Stimulated activated naive CD8-positive, alpha-beta T cell treated with anti-CD3 and anti-CD28 coated beads, Interleukin-15, Interleukin-2, amounts not matched to agents 100 U/mL and 50 U/mL, for 24 hours (primary cell): ENCODE results near the gene SNX14.

Experiments used
- ATAC-seq: fragments of 150-1000 bp; cut with Tn5 transposase; one replicate; pipeline ENCODE4 v1.10.0; 2021
- DNase-seq: peaks from one replicate; pipeline ENCODE4 v3.0.0; 2021

SNX14 gene

DNA sequence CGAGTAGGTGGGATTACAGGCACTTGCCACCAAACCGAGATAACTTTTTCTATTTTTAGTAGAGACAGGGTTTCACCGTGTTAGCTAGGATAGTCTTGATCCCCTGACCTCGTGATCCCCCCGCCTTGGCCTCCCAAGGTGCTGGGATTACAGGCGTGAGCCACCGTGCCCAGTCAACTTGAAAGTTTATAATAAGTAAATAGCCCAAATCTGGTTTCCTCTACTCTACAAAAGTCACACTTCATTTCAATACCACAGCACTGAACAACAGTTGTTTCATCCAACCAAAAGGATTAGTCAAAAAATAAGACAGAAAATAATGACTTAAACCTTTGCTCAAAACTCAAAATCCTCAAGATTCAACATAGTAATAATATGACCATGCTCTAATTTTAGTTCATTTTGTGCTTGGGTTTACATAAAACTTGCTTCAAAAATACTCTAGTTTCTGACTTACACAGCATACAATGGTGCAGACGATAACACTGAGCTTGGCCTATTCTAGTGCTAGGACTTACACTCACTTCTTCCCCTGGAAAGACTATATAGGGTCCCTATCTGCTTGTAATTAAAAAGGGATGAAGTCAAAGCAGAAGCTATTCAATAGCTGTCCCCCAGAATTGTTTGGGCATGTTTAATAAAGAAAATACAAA lies 87.1 kb downstream of the SNX14 start:
- ATAC-seq (peak; percentile 46), DNase-seq (no peak)

DNA sequence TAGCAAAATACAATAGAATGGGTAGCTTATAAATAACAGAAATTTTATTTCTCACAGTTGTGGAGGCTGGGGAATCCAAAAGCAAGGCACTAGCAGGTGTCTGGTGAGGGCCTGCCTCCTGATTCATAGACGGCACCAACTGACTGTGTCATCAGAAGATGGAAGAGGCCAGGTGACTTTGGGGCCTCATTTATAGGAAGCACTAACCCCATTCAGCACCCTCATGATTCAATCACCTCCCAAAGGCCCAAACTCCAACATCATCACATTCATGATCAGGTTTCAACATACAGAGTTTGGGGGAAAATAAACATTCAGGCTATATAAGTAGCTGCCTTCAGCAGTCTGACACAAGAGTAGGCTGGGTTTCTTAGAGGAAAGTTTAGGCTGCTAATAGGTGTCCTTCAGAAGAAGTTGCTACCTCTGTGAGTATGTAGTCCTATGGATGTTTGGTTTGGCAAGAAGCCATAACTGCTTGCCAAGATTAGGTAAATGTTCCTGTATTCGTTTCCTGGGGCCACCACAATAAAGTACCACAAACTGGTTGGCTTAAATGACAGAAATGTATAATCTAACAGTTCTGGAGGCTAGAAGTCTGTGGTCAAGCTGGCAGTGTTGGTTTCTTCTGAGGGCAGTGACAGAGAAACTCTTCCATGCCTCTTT lies 94.9 kb downstream of the SNX14 start:
- ATAC-seq (no peak), DNase-seq (no peak)

DNA sequence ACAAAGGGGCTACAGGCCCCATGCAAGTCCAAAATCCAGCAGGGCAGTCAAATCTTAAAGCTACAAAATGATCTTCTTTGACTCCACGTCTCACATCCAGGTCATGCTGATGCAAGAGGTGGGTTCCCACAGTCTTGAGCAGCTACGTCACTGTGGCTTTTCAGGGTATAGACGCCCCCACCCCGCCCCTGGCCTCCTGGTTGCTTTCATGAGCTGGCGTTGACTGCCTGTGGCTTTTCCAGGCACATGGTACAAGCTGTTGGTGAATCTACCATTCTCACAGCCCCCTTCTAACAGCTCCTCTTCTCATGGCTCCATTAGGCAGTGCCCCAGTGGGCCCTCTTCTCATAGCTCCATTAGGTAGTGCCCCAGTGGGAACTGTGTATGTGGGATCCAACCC lies 96.8 kb downstream of the SNX14 start:
- ATAC-seq = no peak
- DNase-seq = no peak

DNA sequence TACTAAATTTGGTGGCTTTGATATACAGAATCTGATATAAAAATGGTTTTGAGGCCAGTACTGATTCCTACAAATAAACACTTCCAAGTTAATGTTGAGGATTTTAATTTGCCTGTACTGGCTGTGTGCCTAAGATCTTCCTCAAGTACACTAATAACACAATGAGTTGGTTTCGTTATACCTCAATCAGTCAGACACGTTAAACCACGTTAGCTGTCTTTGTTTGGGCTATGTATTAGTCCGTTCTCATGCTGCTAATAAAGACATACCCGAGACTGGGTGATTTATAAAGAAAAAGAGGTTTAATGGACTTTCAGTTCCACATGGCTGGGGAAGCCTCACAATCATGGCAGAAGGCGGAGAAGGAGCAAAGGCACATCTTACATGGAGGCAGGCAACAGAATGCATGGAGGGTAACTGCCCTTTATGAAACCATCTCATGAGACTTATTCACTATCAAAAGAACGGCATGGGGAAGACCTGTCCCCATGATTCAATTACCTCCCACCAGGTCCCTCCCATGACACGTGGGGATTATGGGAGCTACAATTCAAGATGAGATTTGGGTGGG lies 97.6 kb downstream of the SNX14 start:
- peak; percentile 49 for ATAC-seq
- DNase-seq = no peak

DNA sequence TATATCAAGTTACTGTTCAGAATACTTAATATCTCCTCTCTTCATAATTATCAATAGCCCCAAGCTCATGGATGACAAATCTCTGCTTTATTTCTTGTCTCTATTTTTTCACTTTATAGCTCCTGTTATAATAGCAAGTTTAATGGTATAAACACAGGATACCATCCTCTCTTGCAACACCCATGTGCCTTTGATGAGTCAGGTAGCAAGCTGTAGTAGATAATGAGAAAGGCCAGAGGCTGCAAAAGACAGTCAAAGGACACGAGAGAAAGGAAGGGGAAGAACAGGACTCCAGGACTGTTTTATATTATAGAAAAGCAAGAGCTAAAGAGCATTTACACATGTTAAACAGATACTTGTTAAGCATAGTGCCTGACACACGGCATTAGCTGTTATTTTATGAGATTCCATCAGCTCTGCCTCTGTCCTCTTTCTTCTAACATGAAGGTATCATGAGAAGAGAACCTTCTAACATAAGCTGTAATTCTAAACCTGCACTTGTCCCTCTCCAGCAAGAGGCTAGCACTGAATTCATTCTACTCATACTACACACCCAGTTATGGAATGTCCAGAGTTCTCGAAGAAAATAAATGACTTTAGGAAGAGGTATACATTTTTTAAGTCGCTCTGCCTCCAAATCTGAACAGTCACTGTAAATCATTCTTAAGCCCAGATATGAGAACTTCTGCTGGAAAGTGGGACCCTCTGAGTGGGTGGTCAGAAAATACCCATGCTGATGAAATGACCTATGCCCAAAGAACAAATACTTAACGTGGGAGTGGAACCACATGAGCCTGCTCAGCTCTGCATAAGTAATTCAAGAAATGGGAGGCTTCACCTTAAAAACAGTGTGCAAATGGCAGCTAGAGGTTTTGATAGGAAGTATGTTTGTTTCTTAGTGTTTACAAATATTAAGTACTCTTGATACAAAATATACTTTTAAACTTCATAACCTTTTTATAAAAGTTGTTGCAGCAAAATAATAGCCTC lies 98.8 kb downstream of the SNX14 start:
- ATAC-seq = no peak
- DNase-seq = no peak

DNA sequence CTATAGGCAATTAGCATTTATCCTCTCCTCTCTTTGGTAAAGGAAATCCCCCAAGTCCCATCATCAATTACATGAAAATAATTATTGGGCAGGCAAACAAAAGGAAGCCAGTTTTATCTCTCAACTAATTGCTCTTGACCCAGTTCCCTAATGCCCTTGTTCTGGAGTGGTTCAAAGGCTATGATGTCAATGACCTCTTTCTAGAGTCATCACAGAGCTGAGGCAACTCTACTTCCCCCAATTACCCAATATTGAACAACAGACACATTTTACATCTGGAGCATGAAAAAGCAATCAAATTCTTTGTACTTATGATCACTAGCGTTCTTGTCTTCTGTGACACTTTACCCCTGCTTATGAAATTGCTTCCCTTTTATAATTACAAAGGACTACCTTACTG lies 100.3 kb downstream of the SNX14 start:
- DNase-seq = no peak
- no peak for ATAC-seq

DNA sequence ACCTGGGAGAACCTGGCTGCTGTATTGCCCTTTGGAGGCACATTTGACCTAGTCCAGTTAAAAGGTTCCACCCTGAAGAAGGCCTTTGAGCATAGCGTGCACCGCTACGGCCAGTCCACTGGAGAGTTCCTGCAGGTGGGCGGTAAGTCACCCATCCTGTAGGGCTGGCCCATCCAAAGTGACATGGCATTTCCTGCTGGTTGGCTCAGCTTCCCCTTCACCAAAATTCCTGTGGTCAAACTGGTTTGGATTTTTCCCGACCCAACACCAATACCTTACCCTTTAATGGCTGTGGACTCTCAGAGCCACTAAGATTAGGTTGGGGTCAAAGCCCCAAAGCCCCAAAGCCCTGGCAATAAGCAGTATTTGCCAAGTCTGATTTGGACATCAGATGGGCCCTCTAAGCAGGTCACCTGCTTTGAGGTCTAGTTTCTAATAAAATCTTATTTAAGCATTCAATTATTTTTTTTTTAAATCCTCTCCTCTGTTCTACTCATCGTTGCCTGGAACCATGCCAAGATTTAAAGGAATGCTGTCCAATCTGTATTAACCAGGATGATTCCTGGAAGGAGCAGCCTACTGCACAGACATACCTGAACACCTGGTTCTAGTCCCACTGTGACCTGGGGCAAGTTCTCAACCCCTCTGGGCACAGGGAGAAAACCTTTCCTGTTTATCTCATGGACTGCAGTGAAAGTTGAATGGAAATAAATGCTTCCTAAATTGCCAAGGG lies 103.0 kb downstream of the SNX14 start:
- ATAC-seq (no peak), DNase-seq (no peak)

DNA sequence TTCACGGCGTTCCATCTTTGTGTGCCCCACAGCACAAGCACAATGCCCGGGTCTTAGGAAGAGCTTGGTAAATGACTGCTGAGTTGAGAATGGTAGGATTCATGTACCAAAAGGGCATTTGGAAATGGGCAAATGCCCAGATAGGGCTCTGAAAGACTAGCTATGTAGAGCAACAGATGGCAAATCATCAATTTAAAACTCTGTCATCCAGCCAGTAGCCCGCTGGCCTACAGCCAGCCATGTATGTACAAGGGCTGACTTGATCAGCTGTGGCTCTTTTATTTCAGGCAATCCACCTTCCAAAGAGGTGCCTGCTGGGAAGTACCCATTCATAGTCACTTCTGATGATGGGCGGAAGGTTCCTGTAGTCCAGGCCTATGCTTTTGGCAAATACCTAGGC lies 108.7 kb downstream of the SNX14 start:
- ATAC-seq = no peak
- no peak for DNase-seq

DNA sequence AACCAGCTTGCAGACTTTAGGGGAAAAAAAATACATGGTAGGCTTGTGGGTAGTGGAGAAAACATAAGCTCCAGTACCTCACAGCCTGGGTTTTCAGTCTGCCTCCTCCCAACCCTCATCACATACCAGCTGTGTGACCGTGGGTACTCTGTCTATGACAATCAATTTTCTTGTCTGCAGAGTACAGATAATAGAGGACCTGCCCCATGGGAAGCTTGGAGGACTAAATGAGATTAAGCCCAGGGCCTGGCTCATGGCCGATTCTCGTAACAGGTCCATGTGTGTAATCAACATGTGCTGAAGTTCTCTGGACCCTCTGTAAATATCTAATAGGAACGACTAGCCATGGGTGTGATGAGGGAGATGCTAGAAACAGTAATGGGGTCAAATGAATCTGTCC lies 109.8 kb downstream of the SNX14 start:
- ATAC-seq (no peak), DNase-seq (no peak)

DNA sequence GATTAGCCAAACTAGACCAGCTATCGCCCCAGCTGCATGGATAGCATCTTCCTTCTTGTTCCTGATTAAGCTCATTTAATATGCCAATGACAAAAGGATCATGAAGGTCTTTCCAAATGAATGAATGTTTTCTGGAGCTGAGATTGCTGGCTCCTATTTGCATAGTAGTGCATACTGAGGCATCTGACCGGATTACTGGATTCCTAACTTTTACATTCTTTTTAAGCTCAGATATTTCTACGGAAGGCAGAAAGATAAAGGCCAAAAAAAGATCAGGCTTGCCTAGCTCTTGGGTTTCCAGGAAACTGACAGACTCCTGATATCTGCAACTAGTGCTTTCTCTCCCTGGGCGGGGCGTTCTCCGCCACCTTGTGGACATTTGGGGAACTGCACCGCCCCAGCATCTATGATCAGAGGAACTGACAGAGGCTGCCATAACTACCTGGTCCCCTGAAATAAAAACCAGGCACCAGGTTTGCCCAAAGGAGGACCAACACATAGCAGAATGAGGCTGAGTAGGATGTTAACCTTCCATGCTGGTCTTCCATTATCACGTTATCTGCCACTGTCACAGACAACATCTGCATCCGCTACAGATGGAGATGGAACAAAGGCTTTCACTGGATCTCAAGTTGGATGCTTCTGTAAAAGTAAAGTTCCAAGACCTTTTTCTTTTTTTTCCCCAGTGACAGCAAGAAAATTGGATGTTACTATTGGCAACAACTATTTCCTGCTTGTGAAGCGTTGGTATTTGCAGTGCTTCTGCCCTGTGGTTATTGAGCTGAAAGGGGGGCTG lies 110.6 kb downstream of the SNX14 start:
- ATAC-seq = peak; percentile 90
- DNase-seq = peak; percentile 91

DNA sequence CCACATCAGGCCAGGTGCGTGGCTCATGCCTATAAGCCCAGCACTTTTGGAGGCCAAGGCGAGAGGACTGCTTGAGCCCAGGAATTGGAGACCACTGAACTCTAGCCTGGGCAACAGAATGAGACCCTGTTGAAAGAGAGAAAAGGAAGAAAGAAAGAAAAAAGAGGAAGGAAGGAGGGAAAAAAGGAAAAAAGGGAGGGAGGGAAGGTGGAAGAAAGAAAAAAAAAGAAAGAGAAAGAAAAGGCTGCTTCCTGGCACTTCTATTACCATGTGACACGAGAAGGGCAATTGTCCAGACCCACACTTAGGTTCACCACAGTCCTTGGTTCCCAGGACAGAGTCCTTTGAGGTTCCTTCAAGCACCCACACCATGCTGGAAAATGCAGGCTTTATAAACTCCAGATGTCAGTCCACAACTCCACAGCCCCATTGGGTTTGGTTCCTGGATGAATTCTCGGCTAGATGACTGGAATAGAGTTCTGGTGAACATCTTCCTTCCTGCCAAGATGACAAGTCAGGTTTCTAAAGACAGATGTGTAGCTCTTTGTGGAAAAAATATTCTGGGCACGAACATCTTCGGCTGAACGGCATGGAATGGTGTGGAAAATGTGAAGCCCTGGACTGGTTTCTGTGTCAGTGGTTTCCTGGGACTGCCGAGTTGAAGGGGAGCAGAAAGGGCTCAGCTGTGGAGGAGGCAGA lies 111.3 kb downstream of the SNX14 start:
- peak; percentile 7 for ATAC-seq
- DNase-seq = no peak

DNA sequence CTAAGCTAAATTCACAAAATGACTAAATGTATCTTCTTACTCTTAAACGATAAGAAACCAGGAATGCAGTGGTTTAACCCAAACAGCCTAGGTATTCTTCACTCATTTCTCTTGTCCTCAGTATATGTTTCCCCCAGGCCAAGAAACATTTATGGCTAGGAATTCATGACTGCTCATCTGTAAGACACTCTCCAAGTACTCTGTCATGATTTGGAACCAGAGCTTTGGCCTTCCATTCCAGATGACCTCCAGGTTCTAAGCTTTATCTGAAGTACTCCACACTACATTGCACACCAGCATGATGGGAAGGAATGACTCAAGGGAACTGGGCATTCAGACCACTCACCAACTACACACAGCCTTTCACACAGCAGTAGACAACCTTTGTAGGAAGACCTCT lies 114.5 kb downstream of the SNX14 start:
- no peak for DNase-seq
- ATAC-seq = no peak

DNA sequence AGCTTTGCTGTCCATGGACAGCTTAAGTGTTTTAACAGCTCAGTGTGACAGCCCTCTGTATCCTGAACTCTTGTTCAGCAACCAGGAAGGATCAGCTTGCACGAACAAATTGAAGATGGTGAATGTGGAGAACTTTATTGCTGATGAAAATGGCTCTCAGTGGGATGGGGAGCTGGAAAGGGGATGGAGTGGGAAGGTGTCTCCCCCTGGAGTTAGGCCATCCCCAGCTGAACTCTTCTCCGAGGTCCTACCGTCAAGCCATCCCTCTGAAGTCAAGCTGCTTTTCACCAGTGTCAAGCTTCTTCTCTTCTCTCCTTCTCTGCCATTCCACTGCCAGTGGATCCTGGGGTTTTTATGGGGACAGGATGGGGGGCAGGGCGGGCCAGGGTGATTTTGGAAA lies 117.1 kb downstream of the SNX14 start:
- DNase-seq (no peak), ATAC-seq (no peak)

DNA sequence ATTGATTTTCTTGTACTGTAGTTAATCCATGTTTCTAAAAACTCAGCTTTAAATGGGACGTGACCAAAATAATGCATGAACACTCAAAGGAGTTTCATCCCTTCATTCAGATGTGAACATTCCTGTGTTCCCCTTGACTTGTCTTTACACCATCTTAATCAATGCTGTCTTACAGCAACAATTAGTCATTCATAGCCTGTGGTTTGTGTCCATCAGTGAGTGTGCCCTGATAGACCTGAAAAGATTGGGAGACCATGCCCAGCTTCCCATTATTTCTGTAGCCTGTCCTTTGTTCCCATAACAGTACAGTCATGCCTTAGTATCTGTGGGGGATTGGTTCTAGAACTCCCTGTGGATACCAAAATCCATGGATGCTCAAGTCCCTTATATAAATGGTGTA lies 119.9 kb downstream of the SNX14 start:
- no peak for ATAC-seq

DNA sequence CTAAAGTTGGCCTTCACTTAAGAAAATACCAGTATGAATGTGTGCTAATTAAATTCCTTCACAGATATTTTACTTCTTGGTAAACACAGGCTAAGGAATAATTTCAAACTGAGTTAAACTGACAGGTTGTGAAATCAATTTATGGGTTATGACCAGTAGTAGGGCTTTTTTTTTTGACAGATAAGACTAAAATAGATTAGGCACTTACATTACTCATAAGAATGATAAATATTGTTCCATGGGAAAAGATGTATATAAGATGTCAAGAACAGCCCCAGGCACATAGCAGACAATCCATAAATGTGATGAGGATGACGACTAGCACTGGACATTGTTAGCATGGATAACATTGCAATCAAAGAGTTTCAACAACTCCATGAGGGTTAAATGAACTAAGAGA lies 120.9 kb downstream of the SNX14 start:
- DNase-seq = no peak
- no peak for ATAC-seq

More for the DNA sequence above, 119.9 kb downstream of the SNX14 start:
- DNase-seq = no peak

DNA sequence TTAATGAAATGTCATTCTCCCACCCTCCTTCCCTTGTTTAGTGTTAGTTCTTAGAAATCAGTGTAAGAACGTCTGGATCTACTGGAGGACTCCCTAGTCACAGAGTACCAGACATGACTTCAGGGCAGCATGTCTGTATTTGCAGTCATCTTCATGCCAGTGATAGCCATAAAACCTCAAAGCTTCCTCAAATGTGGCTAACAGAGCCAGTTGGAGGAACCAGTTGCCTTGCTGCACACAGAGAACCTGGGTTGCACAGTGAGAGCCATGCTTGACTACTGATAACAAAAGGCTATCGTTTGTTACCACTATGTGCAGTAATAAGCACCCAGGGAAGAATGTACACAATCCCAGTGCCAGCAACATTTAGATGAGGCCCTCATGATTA lies 123.6 kb downstream of the SNX14 start:
- no peak for ATAC-seq
- no peak for DNase-seq

DNA sequence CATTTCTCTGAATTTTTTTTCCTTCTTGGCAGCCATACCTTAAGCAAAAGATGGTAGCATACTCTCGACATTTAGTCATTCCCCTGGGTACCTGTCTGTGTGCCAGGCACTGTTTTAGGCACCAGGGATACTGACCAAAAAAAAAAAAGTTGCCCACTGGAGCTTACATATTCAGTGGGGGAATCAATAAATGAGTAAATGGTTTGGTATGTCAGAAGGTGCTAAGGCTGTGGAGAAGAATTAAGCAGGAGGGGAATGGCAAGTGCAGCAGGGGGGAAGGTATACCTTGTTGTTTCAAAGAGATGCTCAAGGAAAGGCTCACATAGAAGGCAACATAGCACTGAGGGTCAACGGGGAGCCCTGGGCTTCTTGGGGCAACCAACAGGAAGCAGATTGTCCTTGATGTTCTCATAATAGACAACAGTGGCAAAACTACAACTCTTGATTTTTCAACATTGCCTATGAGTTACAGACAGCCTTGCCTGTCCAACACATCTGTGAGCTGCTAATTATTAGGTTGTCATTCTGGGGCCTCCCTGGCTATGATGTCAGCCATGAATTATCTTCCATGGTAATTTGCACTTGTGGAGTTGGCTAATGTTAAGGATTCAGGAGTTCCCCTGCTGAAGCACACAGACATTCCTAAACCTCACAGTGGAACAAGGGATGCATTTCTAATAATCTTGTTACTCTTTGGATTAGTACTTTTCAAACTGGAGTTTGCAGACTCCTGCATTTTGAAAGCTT lies 124.2 kb downstream of the SNX14 start:
- no peak for DNase-seq
- no peak for ATAC-seq

DNA sequence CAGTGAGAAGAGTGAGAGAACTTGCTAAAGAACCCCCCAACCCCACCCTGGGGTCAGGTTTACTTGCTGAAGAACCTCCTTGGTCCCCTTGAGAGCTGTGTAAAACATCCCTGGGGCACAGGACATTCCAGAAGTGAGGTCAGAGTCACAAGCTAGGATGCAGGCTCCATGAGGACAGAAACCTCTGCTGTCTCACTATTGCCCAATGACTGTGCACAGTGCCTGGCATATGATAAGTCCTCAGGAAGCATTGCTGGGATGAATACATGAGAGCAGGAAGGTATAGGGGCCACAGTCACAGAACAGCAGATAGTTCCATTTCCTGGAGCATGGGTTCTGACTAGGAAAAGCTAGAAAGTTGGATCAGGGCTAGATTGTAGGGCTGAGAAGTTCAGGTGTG lies 125.3 kb downstream of the SNX14 start:
- no peak for DNase-seq
- no peak for ATAC-seq

DNA sequence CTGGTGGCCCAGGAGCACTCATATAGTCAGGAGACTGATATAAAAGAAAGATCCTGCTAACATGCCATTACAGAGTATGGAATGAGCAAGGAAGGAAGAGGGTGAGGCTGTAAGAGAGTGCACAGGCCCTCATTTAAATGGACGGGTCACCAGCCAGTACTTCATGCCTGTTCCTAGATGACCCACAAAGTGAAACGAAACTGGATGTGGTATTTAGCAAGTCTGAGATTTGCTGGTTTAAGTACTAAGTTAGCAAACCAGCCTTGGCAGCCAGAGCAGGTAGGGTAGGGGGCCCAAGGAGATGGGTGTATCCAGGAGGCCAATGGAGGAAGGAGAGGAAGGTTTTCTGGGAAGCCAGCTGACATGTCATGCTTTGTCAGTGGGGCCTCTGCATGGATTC lies 127.9 kb downstream of the SNX14 start:
- DNase-seq (no peak), ATAC-seq (no peak)

DNA sequence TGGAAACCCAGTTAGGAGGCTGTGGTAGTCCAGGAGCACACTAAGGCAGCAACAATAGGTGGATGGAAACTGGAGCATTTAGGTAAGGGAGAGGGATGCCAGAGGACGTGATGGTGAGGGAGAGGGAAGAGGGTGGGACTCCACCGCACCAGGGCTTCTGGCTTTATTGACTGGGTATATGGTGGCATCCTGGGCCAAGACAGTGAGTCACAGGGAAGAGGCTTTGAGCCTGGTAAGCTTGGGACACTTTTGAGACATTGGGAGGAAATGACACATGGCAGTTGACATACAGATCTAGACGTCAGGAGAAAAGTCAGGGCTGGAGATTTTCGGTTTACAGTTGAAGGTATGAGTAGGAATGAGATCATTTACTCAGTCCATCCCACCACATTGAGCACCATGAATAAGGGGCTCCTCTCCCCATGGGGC lies 128.9 kb downstream of the SNX14 start:
- DNase-seq (peak; percentile 63), ATAC-seq (peak; percentile 83)
